Liver (tissue), 9 donors: ENCODE measurements around the gene GPC2. TPM values are rescaled to one million over a fixed set of nuclear protein-coding genes. Genes with fewer than 3 reads are reported as not detected.
"Not testable (repeated sequence)": the region's sequence is repeated elsewhere in the genome, so short reads cannot be mapped to it uniquely, and the experiment has no call there.

Source experiments
- DNase-seq: peaks from one replicate; pipeline ENCODE4 v3.0.0-alpha.2; 2017; ENCODE audit warnings: low spot score
- H3K27ac ChIP-seq, 2 donors: one replicate each; pipeline ENCODE4 v1.7.0; 2013; ENCODE audit warnings: inconsistent platforms in 2 of 2, low read length in 2 of 2, control low read depth in 1 of 2, low read depth in 1 of 2, mild to moderate bottlenecking in 1 of 2
- H3K27me3 ChIP-seq, 4 donors: one replicate each; pipeline versions ENCODE4 v1.6.1 to v1.7.0; 2013; ENCODE audit warnings: low read length in 3 of 4, inconsistent platforms in 1 of 4, mild to moderate bottlenecking in 1 of 4, moderate library complexity in 1 of 4; ENCODE audit not compliant: control insufficient read depth in 4 of 4, insufficient read depth in 4 of 4
- H3K36me3 ChIP-seq, 4 donors: one replicate each; pipeline versions ENCODE4 v1.6.1 to v1.7.0; 2013; ENCODE audit warnings: low read length in 3 of 4, mild to moderate bottlenecking in 3 of 4, low read depth in 1 of 4, moderate library complexity in 1 of 4; ENCODE audit not compliant: control insufficient read depth in 4 of 4, insufficient read depth in 3 of 4
- H3K4me1 ChIP-seq, 4 donors: one replicate each; pipeline versions ENCODE4 v1.6.1 to v1.7.0; 2013; ENCODE audit warnings: low read length in 3 of 4, mild to moderate bottlenecking in 3 of 4, moderate library complexity in 1 of 4; ENCODE audit not compliant: control insufficient read depth in 4 of 4, insufficient read depth in 4 of 4
- H3K4me3 ChIP-seq, 3 donors: one replicate each; pipeline versions ENCODE4 v1.6.1 to v1.7.0; 2013; ENCODE audit warnings: low read length in 3 of 3, control low read depth in 1 of 3, low read depth in 1 of 3, mild to moderate bottlenecking in 1 of 3
- H3K9ac ChIP-seq, 2 donors: one replicate each; pipeline ENCODE4 v1.7.0; 2013; ENCODE audit warnings: low read length in 2 of 2, mild to moderate bottlenecking in 2 of 2, moderate library complexity in 2 of 2, control low read depth in 1 of 2, low read depth in 1 of 2
- H3K9me3 ChIP-seq, 4 donors: one replicate each; pipeline versions ENCODE4 v1.6.1 to v1.7.0; 2013; ENCODE audit warnings: low read length in 3 of 4; ENCODE audit not compliant: control insufficient read depth in 4 of 4
- EGR1 ChIP-seq, 2 donors: IDR thresholded peaks; 2 replicates each; pipeline ENCODE4 v1.6.1; 2016 to 2018; ENCODE audit warnings: antibody characterized with exemption in 2 of 2, low read depth in 2 of 2
- FOXA1 ChIP-seq: IDR thresholded peaks from 2 replicates; pipeline ENCODE4 v1.6.1; 2016; ENCODE audit warnings: antibody characterized with exemption
- FOXA2 ChIP-seq: IDR thresholded peaks from 2 replicates; pipeline ENCODE4 v1.6.1; 2016; ENCODE audit warnings: antibody characterized with exemption
- HNF4A ChIP-seq, 2 donors: conservative IDR thresholded peaks; 2 replicates each; pipeline ENCODE4 v1.6.1; 2016; ENCODE audit warnings: antibody characterized with exemption in 2 of 2, mild to moderate bottlenecking in 2 of 2
- HNF4G ChIP-seq: IDR thresholded peaks from 2 replicates; pipeline ENCODE4 v1.6.1; 2016; ENCODE audit warnings: antibody characterized with exemption
- JUND ChIP-seq, 2 donors: IDR thresholded peaks; 2 replicates each; pipeline ENCODE4 v1.6.1; 2016; ENCODE audit warnings: antibody characterized with exemption in 2 of 2
- NR2F2 ChIP-seq: IDR thresholded peaks from 2 replicates; pipeline ENCODE4 v1.6.1; 2016; ENCODE audit warnings: antibody characterized with exemption
- RAD21 ChIP-seq, 2 donors: IDR thresholded peaks; 2 replicates each; pipeline ENCODE4 v1.6.1; 2016; ENCODE audit warnings: antibody characterized with exemption in 2 of 2, mild to moderate bottlenecking in 2 of 2
- RXRA ChIP-seq, 2 donors: IDR thresholded peaks; 2 replicates each; pipeline ENCODE4 v1.6.1; 2017 to 2018; ENCODE audit warnings: antibody characterized with exemption in 2 of 2, mild to moderate bottlenecking in 1 of 2
- SP1 ChIP-seq: IDR thresholded peaks from 2 replicates; pipeline ENCODE4 v1.6.1; 2018; ENCODE audit warnings: antibody characterized with exemption, mild to moderate bottlenecking
- WGBS: extraction: QIAGEN DNeasy Blood & Tissue Kit; methylation state at CpG from one replicate; pipeline ENCODE4 v1.1.7; 2013; 5-methylcytosine and 5-hydroxymethylcytosine counted together
- polyA plus RNA-seq, 2 donors: library from polyadenylated mRNA; stranded (reverse) in 1 of 2; unstranded in 1 of 2; fragments of 200-250 nt in 1 of 2; fragments of >200 nt in 1 of 2; fragmentation: Nextera tagmentation in 1 of 2; extraction: Ambion mirVana in 1 of 2; gene quantifications; one replicate each; pipeline versions ENCODE4 v1.2.1 to v1.2.3, GENCODE V29; 2013 to 2015
- total RNA-seq, 2 donors: library from RNA; depleted of rRNA; stranded (reverse); fragments of >200 nt; gene quantifications; one replicate each; pipeline ENCODE4 v1.2.3, GENCODE V29; 2014
- TF ChIP-seq, protein P1 (sequence below): IDR thresholded peaks from 2 replicates; pipeline ENCODE4 v1.6.1; 2016; ENCODE audit warnings: antibody characterized with exemption
- TF ChIP-seq, protein P2 (sequence below): IDR thresholded peaks from 2 replicates; pipeline ENCODE4 v1.6.1; 2016; ENCODE audit warnings: antibody characterized with exemption, mild to moderate bottlenecking
- TF ChIP-seq, protein P3 (sequence below): IDR thresholded peaks from 2 replicates; pipeline ENCODE4 v1.6.1; 2016; ENCODE audit warnings: antibody characterized with exemption
- TF ChIP-seq, protein P4 (sequence below): IDR thresholded peaks from 2 replicates; pipeline ENCODE4 v1.6.1; 2016; ENCODE audit warnings: antibody characterized with exemption
- donor health status: healthy.
- donor health status: healthy.
- donor health status: healthy.
- donor health status: healthy.
- donor health status: healthy.

The GPC2 gene
- total and polyA plus RNA-seq, 4 donors = 0.14 to 0.79 (median 0.33) TPM; not detected in 1

DNA sequence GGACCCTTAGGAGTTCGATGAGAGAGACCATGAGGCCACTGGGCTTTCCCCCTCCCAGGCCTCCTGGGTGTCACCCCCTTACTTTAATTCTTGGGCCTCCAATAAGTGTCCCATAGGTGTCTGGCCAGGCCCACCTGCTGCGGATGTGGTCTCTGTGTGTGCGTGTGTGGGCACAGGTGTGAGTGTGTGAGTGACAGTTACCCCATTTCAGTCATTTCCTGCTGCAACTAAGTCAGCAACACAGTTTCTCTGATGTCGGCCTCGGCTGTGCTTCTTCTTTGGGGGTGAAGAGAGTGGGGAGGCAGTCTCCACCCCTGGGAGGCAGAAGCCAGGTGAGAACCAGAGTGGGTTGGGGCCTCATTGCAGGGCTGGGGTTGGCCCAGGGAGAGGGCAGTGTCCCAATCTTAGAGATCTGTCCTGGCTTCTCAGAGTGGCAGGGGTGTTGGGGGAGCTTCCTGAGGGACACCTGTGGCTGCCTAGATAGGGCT, 44.1 kb upstream of the GPC2 start:
- no peak for DNase-seq

DNA sequence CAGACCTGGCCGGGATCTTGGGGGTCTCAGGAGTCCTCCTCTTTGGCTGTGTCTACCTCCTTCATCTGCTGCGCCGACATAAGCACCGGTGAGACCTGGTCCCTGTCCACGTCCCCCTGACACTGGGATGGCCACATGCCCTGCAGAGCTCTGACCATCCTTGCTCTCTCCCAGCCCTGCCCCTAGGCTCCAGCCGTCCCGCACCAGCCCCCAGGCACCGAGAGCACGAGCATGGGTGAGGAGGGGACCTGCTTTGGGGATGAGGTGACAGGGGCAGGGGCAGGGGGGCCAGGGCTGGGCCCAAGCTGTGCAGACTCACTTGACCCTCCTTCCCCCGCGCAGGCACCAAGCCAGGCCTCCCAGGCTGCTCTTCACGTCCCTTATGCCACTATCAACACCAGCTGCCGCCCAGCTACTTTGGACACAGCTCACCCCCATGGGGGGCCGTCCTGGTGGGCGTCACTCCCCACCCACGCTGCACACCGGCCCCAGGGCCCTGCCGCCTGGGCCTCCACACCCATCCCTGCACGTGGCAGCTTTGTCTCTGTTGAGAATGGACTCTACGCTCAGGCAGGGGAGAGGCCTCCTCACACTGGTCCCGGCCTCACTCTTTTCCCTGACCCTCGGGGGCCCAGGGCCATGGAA, 43.5 kb upstream of the GPC2 start:
- 89% methylated on average over 22 of the region's 22 CpGs for WGBS
- no peaks in the 10 kb centered on the region for H3K27me3 ChIP-seq
- peaks cover 0 to 10% (median 5%) of the 10 kb centered on the region in 4 donors for H3K4me1 ChIP-seq
- H3K36me3 ChIP-seq = peaks cover 0 to 2% (median 0%) of the 10 kb centered on the region in 4 donors
- no peaks in the 10 kb centered on the region for H3K9me3 ChIP-seq
- H3K9ac ChIP-seq = no peak overlapping the region
- no peak overlapping the region for H3K4me3 ChIP-seq
- H3K27ac ChIP-seq = peak overlapping the region in 1 of 2 donors; percentile 49
- TF ChIP-seq HNF4A (conservative IDR thresholded peaks at IDR 0.05) = no peak
- TF ChIP-seq, protein P1, sequence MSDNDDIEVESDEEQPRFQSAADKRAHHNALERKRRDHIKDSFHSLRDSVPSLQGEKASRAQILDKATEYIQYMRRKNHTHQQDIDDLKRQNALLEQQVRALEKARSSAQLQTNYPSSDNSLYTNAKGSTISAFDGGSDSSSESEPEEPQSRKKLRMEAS = no peak
- TF ChIP-seq, protein P2, sequence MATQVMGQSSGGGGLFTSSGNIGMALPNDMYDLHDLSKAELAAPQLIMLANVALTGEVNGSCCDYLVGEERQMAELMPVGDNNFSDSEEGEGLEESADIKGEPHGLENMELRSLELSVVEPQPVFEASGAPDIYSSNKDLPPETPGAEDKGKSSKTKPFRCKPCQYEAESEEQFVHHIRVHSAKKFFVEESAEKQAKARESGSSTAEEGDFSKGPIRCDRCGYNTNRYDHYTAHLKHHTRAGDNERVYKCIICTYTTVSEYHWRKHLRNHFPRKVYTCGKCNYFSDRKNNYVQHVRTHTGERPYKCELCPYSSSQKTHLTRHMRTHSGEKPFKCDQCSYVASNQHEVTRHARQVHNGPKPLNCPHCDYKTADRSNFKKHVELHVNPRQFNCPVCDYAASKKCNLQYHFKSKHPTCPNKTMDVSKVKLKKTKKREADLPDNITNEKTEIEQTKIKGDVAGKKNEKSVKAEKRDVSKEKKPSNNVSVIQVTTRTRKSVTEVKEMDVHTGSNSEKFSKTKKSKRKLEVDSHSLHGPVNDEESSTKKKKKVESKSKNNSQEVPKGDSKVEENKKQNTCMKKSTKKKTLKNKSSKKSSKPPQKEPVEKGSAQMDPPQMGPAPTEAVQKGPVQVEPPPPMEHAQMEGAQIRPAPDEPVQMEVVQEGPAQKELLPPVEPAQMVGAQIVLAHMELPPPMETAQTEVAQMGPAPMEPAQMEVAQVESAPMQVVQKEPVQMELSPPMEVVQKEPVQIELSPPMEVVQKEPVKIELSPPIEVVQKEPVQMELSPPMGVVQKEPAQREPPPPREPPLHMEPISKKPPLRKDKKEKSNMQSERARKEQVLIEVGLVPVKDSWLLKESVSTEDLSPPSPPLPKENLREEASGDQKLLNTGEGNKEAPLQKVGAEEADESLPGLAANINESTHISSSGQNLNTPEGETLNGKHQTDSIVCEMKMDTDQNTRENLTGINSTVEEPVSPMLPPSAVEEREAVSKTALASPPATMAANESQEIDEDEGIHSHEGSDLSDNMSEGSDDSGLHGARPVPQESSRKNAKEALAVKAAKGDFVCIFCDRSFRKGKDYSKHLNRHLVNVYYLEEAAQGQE = no peak
- TF ChIP-seq FOXA2 = no peak
- TF ChIP-seq SP1 = no peak
- no peak for TF ChIP-seq FOXA1
- TF ChIP-seq EGR1 (IDR thresholded peaks at IDR 0.05; ENCODE audit: low read depth in 2 of 2) = no peak
- no peak for TF ChIP-seq RAD21 (IDR thresholded peaks at IDR 0.05)
- TF ChIP-seq JUND (IDR thresholded peaks at IDR 0.05) = no peak
- TF ChIP-seq HNF4G = no peak
- TF ChIP-seq, protein P3, sequence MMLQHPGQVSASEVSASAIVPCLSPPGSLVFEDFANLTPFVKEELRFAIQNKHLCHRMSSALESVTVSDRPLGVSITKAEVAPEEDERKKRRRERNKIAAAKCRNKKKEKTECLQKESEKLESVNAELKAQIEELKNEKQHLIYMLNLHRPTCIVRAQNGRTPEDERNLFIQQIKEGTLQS = no peak
- no peak for TF ChIP-seq NR2F2
- DNase-seq = no peak

More for the DNA sequence above, 44.1 kb upstream of the GPC2 start:
- Histone ChIP-seq H3K4me3 (no peak overlapping the region), H3K9me3 (no peaks in the 10 kb centered on the region), H3K36me3 (peaks cover 0 to 2% (median 0%) of the 10 kb centered on the region in 4 donors), H3K27ac (peak overlapping the region in 1 of 2 donors; percentile 77), H3K9ac (peak overlapping the region in 1 of 2 donors; percentile 36), H3K27me3 (no peaks in the 10 kb centered on the region), H3K4me1 (peaks cover 0 to 6% (median 1%) of the 10 kb centered on the region in 4 donors)
- WGBS = 82% methylated on average over 5 of the region's 5 CpGs
- TF ChIP-seq RXRA (IDR thresholded peaks at IDR 0.05) = no peak
- no peak for TF ChIP-seq EGR1 (IDR thresholded peaks at IDR 0.05; ENCODE audit: low read depth in 2 of 2)
- no peak for TF ChIP-seq HNF4G
- TF ChIP-seq, protein P4, sequence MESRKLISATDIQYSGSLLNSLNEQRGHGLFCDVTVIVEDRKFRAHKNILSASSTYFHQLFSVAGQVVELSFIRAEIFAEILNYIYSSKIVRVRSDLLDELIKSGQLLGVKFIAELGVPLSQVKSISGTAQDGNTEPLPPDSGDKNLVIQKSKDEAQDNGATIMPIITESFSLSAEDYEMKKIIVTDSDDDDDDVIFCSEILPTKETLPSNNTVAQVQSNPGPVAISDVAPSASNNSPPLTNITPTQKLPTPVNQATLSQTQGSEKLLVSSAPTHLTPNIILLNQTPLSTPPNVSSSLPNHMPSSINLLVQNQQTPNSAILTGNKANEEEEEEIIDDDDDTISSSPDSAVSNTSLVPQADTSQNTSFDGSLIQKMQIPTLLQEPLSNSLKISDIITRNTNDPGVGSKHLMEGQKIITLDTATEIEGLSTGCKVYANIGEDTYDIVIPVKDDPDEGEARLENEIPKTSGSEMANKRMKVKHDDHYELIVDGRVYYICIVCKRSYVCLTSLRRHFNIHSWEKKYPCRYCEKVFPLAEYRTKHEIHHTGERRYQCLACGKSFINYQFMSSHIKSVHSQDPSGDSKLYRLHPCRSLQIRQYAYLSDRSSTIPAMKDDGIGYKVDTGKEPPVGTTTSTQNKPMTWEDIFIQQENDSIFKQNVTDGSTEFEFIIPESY = no peak

DNA sequence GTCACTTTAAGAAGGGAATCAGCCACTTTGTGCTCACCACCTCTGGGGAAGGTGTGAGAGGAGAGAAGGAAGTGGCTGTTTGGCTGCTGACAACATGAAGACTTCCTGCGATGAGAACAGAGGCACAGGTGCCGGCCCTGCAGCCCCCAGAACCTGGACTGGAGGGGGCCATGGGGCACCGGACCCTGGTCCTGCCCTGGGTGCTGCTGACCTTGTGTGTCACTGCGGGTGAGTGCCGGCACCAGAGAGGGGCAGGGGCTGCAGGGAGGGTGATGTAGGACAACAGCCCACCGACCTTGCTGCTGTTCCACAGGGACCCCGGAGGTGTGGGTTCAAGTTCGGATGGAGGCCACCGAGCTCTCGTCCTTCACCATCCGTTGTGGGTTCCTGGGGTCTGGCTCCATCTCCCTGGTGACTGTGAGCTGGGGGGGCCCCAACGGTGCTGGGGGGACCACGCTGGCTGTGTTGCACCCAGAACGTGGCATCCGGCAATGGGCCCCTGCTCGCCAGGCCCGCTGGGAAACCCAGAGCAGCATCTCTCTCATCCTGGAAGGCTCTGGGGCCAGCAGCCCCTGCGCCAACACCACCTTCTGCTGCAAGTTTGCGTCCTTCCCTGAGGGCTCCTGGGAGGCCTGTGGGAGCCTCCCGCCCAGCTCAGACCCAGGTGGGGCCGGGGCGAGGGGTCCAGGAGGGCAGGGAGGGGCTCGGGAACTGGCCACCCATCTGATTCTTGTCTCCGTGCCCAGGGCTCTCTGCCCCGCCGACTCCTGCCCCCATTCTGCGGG, 42.8 kb upstream of the GPC2 start, which contains the start of gene PVRIG:
TSS of gene PVRIG (plus strand) at position 149 of the 785 bp plus-strand sequence. CDS start at position 171, 22 bp downstream.
- H3K27ac ChIP-seq = peak within 1 kb of the TSS in 1 of 2 donors; percentile 49
- H3K4me1 ChIP-seq = peaks cover 0 to 14% (median 6%) of the 10 kb centered on the region in 4 donors
- not testable (repeated sequence) for H3K27me3 ChIP-seq, DNase-seq, H3K9me3 ChIP-seq, H3K4me3 ChIP-seq, H3K36me3 ChIP-seq, H3K9ac ChIP-seq
- WGBS = 86% methylated on average over 25 of the region's 27 CpGs
